Neuron (in vitro differentiated cells): ENCODE data around the gene TENT5C.

ENCODE experiments used
- H2AFZ ChIP-seq: one replicate; pipeline ENCODE4 v1.6.1; 2013; ENCODE audit warnings: low read depth, mild to moderate bottlenecking, inconsistent platforms, low read length, moderate library complexity
- H3K27me3 ChIP-seq: one replicate; pipeline ENCODE4 v1.6.1; 2013; ENCODE audit warnings: low read length; ENCODE audit not compliant: insufficient read depth
- H3K36me3 ChIP-seq: one replicate; pipeline ENCODE4 v1.6.1; 2013; ENCODE audit warnings: low read length; ENCODE audit not compliant: insufficient read depth
- H3K4me1 ChIP-seq: one replicate; pipeline ENCODE4 v1.6.1; 2013; ENCODE audit warnings: low read length; ENCODE audit not compliant: insufficient read depth
- H3K4me3 ChIP-seq: 2 replicates; pipeline ENCODE4 v1.5.1; 2013; ENCODE audit warnings: mild to moderate bottlenecking, low read length, moderate library complexity
- H3K9me3 ChIP-seq: one replicate; pipeline ENCODE4 v1.6.1; 2013; ENCODE audit warnings: low read length

TENT5C gene

DNA sequence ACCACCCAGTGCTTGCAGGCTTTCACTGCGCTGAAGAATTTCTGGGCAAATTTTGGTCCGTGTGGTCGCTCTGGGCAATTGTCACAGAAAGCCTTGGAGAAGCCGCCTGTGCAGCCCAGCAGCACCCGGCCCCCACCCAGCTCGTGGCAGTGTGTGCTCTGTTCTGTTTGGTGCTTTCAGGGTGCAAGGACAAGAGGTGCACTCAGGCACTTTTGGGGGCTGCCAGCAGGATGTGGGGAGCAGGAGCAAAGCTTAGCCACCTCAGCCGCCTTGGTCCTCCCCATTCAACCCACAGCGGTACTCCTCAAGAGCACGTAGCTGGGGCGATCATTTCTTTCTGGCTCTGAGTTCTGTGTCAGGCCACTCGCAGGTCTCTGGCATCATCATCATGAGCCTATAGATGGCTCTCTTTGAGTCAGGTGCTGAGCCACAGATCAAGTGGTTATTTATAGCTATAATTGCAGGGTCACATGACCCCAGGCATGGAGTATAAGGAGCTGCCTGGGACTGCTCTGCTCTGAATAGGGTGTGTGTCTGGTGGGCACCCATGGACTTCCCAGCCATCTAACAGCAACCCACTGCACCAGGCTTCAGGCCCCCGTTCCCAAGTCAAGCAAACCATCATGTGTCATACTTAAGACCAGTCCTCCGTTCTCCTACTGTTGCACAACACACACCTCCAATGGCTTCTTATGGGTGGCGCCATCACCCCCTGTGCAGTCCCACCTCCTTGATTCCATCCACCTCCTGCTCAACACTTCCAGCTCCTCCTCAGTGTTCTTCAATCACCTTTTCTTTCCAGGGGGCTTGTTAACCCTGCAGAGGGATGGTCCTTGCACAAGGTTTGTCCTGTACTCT, 18.1 kb upstream of the TENT5C start:
- H3K4me3 ChIP-seq = no peak overlapping the region
- no peaks in the 10 kb centered on the region for H3K9me3 ChIP-seq
- H3K4me1 ChIP-seq = no peaks in the 10 kb centered on the region
- no peaks in the 10 kb centered on the region for H3K36me3 ChIP-seq
- no peak overlapping the region for H2AFZ ChIP-seq
- H3K27me3 ChIP-seq = no peaks in the 10 kb centered on the region

DNA sequence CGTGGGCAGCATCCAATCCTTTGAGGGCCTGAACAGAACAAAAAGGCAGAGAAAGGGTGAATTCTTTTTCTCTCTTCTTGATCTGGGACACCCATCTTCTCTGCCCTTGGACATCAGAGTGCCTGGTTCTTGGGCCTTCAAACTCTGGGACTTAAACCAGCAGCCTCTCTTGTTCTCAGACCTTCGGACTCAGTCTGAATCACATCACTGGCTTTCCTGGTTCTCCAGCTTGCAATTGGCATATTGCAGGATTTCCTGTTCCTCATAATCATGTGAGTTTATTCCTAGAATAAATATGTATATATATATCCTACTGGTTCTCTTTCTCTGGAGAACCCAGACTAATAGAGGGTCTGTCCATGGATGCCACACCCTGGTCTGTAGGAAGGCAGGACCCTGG, 16.3 kb upstream of the TENT5C start:
- no peaks in the 10 kb centered on the region for H3K27me3 ChIP-seq
- H3K9me3 ChIP-seq = no peaks in the 10 kb centered on the region
- no peak overlapping the region for H2AFZ ChIP-seq
- no peaks in the 10 kb centered on the region for H3K4me1 ChIP-seq
- no peaks in the 10 kb centered on the region for H3K36me3 ChIP-seq
- H3K4me3 ChIP-seq = no peak overlapping the region

DNA sequence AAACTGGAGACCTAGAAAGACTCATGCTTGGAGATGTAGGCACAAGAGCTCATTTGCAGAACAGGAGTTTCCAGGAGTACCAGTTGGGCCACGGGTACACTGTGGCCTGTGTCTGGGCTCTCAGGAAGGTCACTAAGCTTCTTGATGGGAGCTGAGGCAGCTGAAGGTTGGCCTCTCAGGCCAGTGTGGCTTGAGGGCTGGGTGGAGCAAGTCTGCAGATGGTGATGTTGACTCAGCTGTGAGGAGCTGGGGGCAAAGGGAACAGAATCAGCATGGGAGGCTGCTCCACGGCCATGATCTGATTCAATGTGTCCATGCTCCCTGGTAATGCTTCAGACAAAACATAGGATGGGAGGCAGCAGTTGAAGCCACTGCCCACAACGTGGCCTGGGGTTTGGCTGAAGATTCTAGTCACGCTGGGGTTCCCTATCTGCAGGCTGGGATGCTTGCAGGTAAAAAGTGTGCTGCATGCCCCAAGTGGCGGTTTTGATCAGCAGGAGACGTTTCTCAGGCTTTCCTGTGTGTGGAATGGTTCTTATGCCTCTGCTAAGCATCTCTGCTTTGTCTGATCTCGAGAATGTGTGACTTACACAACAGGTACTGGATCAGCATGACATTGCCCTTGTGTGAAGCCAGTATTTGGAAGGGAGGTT, 15.4 kb upstream of the TENT5C start:
- H3K9me3 ChIP-seq = no peaks in the 10 kb centered on the region
- H2AFZ ChIP-seq = no peak overlapping the region
- no peaks in the 10 kb centered on the region for H3K36me3 ChIP-seq
- no peak overlapping the region for H3K4me3 ChIP-seq
- no peaks in the 10 kb centered on the region for H3K4me1 ChIP-seq
- no peaks in the 10 kb centered on the region for H3K27me3 ChIP-seq

DNA sequence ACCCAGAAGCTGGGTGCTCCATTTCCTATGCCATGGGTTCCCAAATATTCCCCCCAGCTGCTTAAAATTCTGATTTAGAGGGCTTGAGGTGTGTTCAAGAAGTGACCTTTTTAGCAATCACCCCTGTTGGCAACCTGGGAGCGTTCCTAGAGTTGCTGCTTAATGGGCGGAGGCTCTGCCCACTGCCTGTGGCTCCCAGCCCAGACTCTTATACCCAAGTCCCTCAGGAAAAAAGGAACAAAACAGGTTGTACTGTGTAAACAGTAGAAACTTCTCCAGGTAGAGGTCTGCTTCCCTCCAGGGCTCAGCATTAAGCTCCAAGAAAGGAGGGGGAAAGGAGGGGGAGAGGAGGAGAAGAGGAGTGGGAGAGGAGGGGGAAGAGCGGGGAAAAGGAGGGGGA, 14.6 kb upstream of the TENT5C start:
- H3K9me3 ChIP-seq = no peaks in the 10 kb centered on the region
- no peaks in the 10 kb centered on the region for H3K4me1 ChIP-seq
- no peak overlapping the region for H3K4me3 ChIP-seq
- H2AFZ ChIP-seq = no peak overlapping the region
- H3K36me3 ChIP-seq = no peaks in the 10 kb centered on the region
- H3K27me3 ChIP-seq = no peaks in the 10 kb centered on the region

DNA sequence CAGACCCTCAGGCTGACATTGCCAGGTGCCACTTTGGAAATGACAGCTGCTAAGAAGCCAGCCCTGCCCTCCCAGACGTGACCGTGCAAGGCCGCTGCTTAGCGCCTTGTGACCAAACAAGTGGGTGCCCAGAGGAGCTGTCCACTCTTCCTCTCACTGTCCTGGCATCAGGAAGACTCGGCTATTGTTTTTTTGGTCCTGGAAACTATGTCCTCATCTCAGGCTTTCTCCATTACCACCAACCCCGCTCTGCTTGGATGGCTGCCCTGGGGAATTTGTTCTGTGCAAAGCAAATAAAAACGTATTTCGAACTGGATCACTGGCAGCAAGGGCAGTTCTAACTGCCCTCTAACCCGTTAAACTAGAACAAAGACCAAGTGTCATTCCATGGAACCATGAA, 13.7 kb upstream of the TENT5C start:
- Histone ChIP-seq H2AFZ (no peak overlapping the region), H3K36me3 (no peaks in the 10 kb centered on the region), H3K4me3 (no peak overlapping the region), H3K4me1 (no peaks in the 10 kb centered on the region), H3K9me3 (no peaks in the 10 kb centered on the region), H3K27me3 (no peaks in the 10 kb centered on the region)

DNA sequence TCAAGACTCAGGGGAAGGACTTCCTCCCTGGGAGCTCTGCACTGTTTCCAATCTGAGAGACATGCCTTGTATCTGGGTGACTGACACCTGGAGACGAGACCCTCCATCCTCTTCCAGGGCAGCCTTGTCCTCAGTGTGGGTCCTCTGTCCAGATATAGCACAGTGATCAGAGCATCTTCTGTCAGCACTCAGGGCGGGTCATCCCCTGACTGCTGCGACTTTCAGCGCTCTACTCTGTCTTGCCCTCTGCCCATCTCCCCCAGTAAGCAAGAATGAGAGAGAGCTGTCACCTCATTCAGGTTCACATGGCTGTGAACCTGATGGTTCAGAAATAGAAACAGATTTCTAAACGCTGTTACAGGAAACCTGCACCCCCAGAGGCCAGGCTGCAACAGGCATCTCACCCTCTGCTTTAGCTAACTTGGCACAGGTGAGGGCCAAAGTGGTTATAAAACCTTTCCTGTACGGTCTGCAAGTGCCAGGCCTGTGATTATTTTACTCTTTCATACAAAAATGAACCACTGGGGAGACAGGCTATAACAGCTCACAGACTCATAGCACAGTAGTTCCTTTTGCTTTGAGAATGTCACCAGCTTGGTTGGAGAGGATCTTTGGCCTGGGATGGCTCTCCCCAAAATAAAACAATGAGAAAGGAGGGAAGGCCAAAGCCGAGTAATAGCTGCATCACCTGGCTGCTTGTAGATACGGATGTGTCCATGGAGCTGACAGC, 11.4 kb upstream of the TENT5C start:
- H3K9me3 ChIP-seq = no peaks in the 10 kb centered on the region
- no peaks in the 10 kb centered on the region for H3K36me3 ChIP-seq
- H2AFZ ChIP-seq = no peak overlapping the region
- H3K4me3 ChIP-seq = no peak overlapping the region
- H3K27me3 ChIP-seq = no peaks in the 10 kb centered on the region
- no peaks in the 10 kb centered on the region for H3K4me1 ChIP-seq

DNA sequence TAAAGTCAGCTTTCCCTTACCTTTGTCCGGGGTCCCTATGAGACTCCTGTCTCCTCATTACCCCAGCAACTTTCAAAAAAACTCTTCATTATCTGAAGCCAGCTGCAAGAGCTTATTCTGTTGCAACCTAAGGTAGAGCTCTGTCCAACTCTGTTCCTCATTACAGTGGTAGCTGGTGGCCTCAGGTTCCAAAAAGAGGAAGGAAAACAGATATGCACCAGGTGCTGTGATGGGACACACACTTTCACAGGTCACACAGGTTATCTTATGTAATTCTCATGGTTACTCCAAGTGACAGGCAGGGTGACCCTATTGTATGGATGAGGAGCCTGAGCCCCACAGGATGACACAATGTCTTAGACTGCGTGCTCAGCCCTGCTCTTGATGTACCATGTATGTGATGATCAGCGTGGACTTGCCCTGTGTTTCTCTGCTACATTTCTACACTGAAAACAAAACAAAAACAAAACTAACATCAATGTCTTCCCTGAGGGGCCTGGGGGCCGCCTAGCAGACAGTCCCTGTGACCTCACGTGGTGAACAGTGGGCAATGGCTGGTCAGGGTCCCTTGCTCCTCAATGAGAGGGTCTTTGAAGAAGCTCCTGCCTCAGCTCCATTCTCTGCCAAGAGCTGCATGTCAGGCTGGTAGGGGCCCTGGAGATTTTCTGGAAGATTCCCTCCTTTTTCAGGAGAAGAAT, 9.7 kb upstream of the TENT5C start:
- Histone ChIP-seq H3K9me3 (no peaks in the 10 kb centered on the region), H3K27me3 (peaks cover 6% of the 10 kb centered on the region), H3K4me3 (no peak overlapping the region), H3K36me3 (no peaks in the 10 kb centered on the region), H3K4me1 (no peaks in the 10 kb centered on the region), H2AFZ (no peak overlapping the region)

DNA sequence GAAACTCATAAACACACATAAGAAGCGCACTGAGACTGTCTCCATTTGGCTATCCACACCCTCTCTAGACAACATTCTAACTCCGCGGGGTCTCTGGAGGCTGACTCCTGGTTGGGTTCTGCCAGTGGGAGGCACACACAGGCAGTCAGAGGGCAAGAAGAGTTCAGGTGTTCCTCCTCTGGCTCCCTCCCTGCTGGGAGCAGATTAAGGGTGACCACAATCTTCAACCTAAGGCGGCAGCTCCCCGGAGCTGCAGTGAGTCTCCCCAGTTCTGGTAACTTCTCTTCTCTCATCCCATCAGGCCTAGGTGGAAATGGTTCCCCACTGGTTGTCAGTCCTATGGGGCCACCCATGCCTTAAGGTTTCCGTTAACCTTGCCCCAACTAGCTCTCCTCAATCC, 7.4 kb upstream of the TENT5C start:
- Histone ChIP-seq H3K36me3 (no peaks in the 10 kb centered on the region), H3K27me3 (peaks cover 6% of the 10 kb centered on the region), H3K9me3 (no peaks in the 10 kb centered on the region), H3K4me3 (no peak overlapping the region), H2AFZ (no peak overlapping the region), H3K4me1 (no peaks in the 10 kb centered on the region)

DNA sequence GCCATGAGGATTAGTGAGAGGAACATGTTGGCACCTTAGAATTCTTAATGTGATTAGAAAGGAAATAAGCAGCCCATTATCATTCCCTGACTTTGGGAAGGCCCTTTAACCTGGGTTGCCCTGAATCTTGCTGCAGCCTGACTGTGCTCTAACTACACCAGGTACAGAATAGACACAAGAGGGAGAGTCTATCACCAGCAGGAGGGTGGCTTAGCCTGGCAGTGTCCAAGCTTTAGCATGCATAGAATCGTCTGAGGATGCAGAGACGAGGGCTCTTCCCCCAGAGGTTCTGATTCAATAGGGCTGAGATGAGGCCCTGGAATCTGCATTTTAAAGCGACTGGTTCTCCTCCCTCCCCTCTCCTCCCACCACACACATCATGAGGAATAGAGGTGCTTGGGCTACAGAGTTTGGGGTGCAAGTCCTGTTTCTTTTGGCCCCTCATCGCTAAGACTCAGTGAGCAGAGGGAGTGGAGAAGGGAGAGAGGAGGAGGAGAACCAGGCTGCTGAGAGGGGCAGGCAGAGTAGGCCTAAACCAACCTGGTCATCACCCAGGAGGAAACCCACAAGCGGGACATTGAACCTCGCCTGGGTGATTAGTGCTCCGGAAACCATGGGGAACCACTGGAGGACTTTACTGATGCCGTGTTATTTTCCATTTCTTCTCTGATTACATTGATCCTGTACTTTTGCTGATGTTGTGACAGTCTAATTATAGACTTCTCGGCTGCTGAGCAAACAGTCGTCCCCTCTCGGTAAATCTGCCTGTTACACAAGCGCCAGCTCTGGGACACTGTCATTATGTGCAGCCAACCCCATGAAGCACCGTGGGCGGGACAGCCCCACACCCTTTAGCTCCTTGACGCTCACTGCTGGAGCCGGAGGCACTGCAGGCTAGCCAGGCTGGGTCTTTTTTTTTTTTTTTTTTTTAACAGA, 6.3 kb upstream of the TENT5C start:
- H2AFZ ChIP-seq = no peak overlapping the region
- no peaks in the 10 kb centered on the region for H3K4me1 ChIP-seq
- peaks cover 10% of the 10 kb centered on the region for H3K27me3 ChIP-seq
- no peak overlapping the region for H3K4me3 ChIP-seq
- no peaks in the 10 kb centered on the region for H3K36me3 ChIP-seq
- H3K9me3 ChIP-seq = no peaks in the 10 kb centered on the region

DNA sequence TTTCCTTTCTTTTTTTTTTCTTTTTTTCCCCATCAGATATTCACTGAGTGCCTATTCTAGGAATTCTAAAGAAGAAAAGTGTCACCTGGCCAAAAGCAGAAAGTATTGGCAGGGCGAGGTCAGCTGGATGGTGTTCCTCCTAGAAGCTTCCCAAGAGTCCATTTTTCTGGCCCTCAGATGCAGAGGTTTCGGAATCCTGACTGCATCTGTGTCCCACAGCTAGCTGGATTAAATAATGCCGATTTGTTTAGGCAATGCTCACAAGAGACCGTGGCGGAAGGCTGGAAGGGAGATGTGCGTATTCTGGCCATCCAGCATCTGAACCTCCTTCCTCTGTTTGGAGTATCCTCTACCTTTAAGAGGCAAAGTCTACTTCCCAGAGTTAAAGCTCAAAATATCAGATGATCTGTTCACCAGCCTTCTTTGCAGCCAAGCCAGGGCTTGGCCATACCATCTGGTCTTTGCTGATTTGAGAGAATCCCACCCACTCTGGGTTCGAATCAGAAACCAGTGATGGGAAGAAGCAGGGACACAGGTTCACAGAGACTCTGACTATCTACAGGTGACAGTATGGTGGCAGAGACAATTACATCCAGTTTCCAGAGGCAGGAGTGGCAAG, 5.4 kb upstream of the TENT5C start:
- H3K27me3 ChIP-seq = peaks cover 17% of the 10 kb centered on the region
- H3K4me1 ChIP-seq = peaks cover 6% of the 10 kb centered on the region
- no peaks in the 10 kb centered on the region for H3K9me3 ChIP-seq
- no peaks in the 10 kb centered on the region for H3K36me3 ChIP-seq
- no peak overlapping the region for H2AFZ ChIP-seq
- H3K4me3 ChIP-seq = no peak overlapping the region

DNA sequence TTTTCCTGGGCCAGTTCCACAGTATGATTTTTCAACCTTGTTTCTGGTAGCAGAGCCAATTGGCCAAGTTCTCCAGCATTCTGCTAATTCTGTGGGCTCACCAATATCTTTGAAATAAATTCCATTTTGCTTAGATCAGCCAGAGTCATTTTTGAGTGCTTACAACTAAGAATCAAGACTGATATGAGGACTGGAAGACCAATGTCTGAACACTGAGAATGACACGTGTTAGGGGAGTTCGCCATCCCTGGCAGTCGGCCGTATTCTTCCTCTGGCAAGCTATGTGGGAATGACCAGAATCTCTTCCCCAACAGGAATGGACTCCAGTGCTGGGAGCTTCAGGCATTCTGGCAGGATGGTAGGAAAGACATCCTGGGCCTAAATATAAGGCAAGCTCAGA, 4.9 kb upstream of the TENT5C start:
- H2AFZ ChIP-seq = no peak overlapping the region
- H3K4me1 ChIP-seq = peaks cover 7% of the 10 kb centered on the region
- no peak overlapping the region for H3K4me3 ChIP-seq
- H3K9me3 ChIP-seq = no peaks in the 10 kb centered on the region
- H3K36me3 ChIP-seq = no peaks in the 10 kb centered on the region
- H3K27me3 ChIP-seq = peaks cover 17% of the 10 kb centered on the region

DNA sequence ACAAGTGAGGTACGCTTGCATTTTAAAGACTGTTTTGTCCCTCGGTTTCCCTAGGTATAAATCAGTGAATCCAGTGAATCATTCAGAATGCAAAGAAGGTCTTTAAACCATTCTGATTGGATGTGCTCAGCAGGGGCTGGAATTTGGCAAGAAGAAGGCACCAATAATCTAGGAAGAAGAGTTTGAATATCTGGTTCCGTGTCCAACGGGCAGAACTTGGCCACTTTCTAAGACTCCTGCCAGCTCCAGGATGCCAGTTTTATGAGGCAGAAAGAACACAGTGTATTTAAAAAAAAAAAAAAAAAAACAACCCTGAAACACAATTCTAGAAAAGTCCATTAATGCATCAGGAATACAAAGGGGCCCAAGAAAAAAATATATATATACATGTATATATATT, 3.0 kb upstream of the TENT5C start:
- Histone ChIP-seq H3K9me3 (no peaks in the 10 kb centered on the region), H2AFZ (no peak overlapping the region), H3K4me1 (peaks cover 14% of the 10 kb centered on the region), H3K36me3 (no peaks in the 10 kb centered on the region), H3K4me3 (no peak overlapping the region), H3K27me3 (peaks cover 36% of the 10 kb centered on the region)
